Testis (tissue), 3 donors: ENCODE measurements around the gene TAC4. TPM values are rescaled to one million over a fixed set of nuclear protein-coding genes. Genes with fewer than 3 reads are reported as not detected.

Experiments
- DNase-seq: peaks from one replicate; pipeline ENCODE4 v3.0.0-alpha.2; 2019
- H3K27ac ChIP-seq, 2 donors: fragments of 200-600 bp; sonication (generic); one replicate each; pipeline ENCODE4 v1.5.1; 2019
- H3K27me3 ChIP-seq: fragments of 200-600 bp; sonication (generic); one replicate; pipeline ENCODE4 v1.5.1; 2019
- H3K36me3 ChIP-seq: fragments of 200-600 bp; sonication (generic); one replicate; pipeline ENCODE4 v1.5.1; 2017; ENCODE audit warnings: low read depth; ENCODE audit errors: missing control alignments
- H3K4me1 ChIP-seq: fragments of 200-600 bp; sonication (generic); one replicate; pipeline ENCODE4 v1.5.1; 2019
- H3K4me3 ChIP-seq, 2 donors: fragments of 200-600 bp; sonication (generic); one replicate each; pipeline ENCODE4 v1.5.1; 2017 to 2019
- H3K9me3 ChIP-seq: fragments of 200-600 bp; sonication (generic); one replicate; pipeline ENCODE4 v1.5.1; 2017
- CTCF ChIP-seq, 3 experiments: fragments of 450-650 bp in 2 of 3; fragments of 200-600 bp in 1 of 3; sonication (generic) in 1 of 3; IDR thresholded peaks; one replicate each; pipeline ENCODE4 v1.5.1; 2016 to 2019; ENCODE audit warnings: antibody characterized with exemption in 3 of 3, mild to moderate bottlenecking in 2 of 3, moderate library complexity in 1 of 3
- POLR2A ChIP-seq: fragments of 450-650 bp; IDR thresholded peaks from one replicate; pipeline ENCODE4 v1.6.1; 2017; ENCODE audit warnings: antibody characterized with exemption, mild to moderate bottlenecking, moderate library complexity
- WGBS, 2 donors: methylation state at CpG; one replicate each; pipeline ENCODE4 v1.1.5; 2018; 5-methylcytosine and 5-hydroxymethylcytosine counted together
- intact Hi-C: fragments of 100-400 bp; cut with DNase I; formaldehyde crosslinking; loops from one replicate; pipeline ENCODE4 v1.15.1; 2023; ENCODE audit warnings: low total_unique reads
- polyA plus RNA-seq: library from polyadenylated mRNA; stranded (reverse); fragments of 350-450 nt; fragmentation: Illumina TruSeq; extraction: RNeasy Lipid Tissue Mini Kit (QIAGEN cat#74804); gene quantifications from one replicate; pipeline ENCODE4 v1.2.3, GENCODE V29; 2014; ENCODE audit warnings: low read depth, low replicate concordance; ENCODE audit not compliant: insufficient read depth
- total RNA-seq, 2 donors: library from RNA; depleted of rRNA; stranded (reverse); fragments of >200 nt; gene quantifications; one replicate each; pipeline ENCODE4 v1.2.3, GENCODE V29; 2016

TAC4 gene
- total and polyA plus RNA-seq, 3 donors from 2014 or later, result not detected

GRCh38 chr17:49821916-49822315, 26.0 kb downstream of the TAC4 start:
- intact Hi-C loops, result no loop called here
- Histone ChIP-seq H3K4me1 (no peaks in the 10 kb centered on the region), H3K4me3 (no peak overlapping the region), H3K36me3 (no peaks in the 10 kb centered on the region), H3K27ac (no peak overlapping the region), H3K27me3 (no peaks in the 10 kb centered on the region), H3K9me3 (no peaks in the 10 kb centered on the region)
- DNase-seq, result no peak
- WGBS, 2 donors, result 83 to 95% methylated on average over 1 of the region's 1 CpG
- TF ChIP-seq POLR2A (no peak), CTCF (IDR thresholded peaks at IDR 0.05) (no peak)

- Histone ChIP-seq H3K4me3 (no peak overlapping the region), H3K4me1 (no peaks in the 10 kb centered on the region), H3K27me3 (no peaks in the 10 kb centered on the region), H3K27ac (no peak overlapping the region), H3K9me3 (no peaks in the 10 kb centered on the region), H3K36me3 (no peaks in the 10 kb centered on the region)
- WGBS, 2 donors, result 91 to 98% methylated on average over 2 of the region's 2 CpGs
- intact Hi-C loops, result no loop called here
- no peak for DNase-seq
- no peak for TF ChIP-seq CTCF (IDR thresholded peaks at IDR 0.05)
- TF ChIP-seq POLR2A, result no peak
These were observed 26.4 kb downstream of the TAC4 start for GRCh38 chr17:49821466-49821865.

- H3K4me1 ChIP-seq, result peaks cover 5% of the 10 kb centered on the region
- H3K27me3 ChIP-seq, result no peaks in the 10 kb centered on the region
- no peak overlapping the region for H3K27ac ChIP-seq
- no peak overlapping the region for H3K4me3 ChIP-seq
- H3K36me3 ChIP-seq, result no peaks in the 10 kb centered on the region
- no peaks in the 10 kb centered on the region for H3K9me3 ChIP-seq
- WGBS, 2 donors, result 82 to 97% methylated on average over 1 of the region's 1 CpG
- TF ChIP-seq POLR2A, result no peak
- TF ChIP-seq CTCF (IDR thresholded peaks at IDR 0.05), result no peak
- intact Hi-C loops, result no loop called here
- DNase-seq, result no peak
These were observed 27.1 kb downstream of the TAC4 start for GRCh38 chr17:49820773-49821172.

- WGBS, 2 donors, result 91 to 93% methylated on average over 2 of the region's 2 CpGs
- intact Hi-C loops, result no loop called here
These were observed 28.2 kb downstream of the TAC4 start for GRCh38 chr17:49819651-49820050.

More at GRCh38 chr17:49819651-49820050, 28.2 kb downstream of the TAC4 start:
- Histone ChIP-seq H3K4me1 (peaks cover 16% of the 10 kb centered on the region), H3K27me3 (no peaks in the 10 kb centered on the region), H3K36me3 (no peaks in the 10 kb centered on the region), H3K9me3 (no peaks in the 10 kb centered on the region), H3K27ac (no peak overlapping the region), H3K4me3 (no peak overlapping the region)
- no peak for TF ChIP-seq CTCF (IDR thresholded peaks at IDR 0.05)
- no peak for TF ChIP-seq POLR2A
- no peak for DNase-seq
